Activated CD8-positive, alpha-beta memory T cell treated with anti-CD3 and anti-CD28 coated beads, Interleukin-2, amount 50 U/mL, for 4 hours (primary cell): Measurements from ENCODE around the gene PEX10.
A peak's percentile ranks its signal among the peaks of the same experiment; 100 is the strongest.
"Not testable (repeated sequence)": the region's sequence is repeated elsewhere in the genome, so short reads cannot be mapped to it uniquely, and the experiment has no call there.

Experiments
- DNase-seq: peaks from one replicate; pipeline ENCODE4 v3.0.0-alpha.2; 2020

The PEX10 gene

DNA sequence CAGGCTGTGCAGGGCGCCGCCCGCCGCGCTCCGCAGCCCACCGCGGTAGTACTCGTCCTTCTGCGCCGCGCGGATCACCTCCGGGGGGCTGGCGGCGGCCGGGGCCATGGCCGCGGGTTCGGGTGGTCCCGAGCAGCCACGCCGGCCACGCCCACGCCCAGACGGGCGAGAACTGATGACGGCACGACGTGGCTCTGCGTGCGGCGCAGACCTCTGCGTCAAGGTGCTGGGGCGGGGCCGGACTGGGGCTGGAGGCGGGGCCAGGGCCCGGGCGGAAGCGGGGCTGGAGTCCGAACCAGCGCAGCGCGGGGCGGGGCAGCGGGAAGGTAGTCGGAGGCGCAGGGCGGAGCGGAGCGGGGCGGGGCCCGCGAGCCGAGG lies at the start of gene PEX10:
PEX10 (minus strand) TSS at position 170 of the 378 bp plus-strand sequence; CDS start at position 108, 62 bp downstream.
- peak; percentile 99 for DNase-seq

DNA sequence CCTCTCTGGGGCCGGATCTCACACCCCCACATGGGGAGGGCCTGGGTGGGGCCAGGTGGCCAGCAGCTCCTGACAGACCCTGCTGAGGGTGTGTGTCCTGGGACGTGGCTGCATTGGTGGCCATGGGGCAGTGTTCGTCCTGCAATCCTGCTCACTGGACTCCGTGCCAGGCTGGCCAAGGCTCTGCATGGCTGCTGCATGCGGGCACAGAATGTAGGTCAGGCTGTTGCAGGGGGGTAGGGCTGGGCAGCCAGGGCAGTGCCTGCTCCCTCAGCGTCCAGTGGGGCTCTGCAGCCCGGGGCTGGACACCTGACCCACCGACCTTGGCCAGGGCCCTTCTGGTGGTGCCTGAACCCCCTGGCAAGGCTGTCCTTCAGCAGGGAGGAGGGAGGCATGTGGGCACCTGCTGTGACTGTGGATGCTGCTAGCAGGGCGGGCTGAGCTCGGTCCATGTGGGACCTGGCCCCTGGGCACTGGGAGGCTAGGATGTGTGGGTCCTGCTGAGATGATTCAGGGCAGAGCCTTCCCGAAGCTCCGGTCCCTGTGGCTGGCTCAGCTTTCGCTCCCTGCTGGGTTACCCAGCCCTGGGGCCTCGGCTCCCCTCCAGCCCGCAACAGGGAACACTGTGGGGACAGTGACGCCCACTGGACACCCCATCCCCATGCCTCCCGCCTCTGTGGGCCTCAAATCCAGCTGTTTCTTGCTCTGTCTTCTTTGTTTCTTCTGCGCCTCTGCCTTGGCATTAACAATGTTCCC lies 48.8 kb upstream of the PEX10 start:
- DNase-seq = no peak

DNA sequence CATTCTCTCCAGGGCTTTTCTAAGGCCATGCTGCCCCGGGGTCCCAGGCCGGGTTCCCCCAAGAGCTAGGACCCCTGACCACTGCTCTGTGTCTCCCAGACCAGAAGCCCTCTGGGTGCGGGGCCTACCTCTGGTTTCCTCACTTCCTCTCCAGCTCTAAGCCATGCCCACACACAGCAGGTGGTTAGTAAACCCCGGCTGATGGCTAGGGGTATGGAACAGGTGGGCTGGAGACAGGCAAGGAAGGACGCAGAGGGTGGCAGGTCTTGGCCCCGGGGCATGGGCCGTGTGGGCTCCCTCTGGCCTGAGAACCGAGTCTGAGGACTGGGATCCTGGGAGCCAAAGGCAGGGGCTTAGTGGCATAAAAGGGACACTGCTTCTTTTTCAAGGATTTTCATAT lies 47.8 kb upstream of the PEX10 start:
- no peak for DNase-seq

DNA sequence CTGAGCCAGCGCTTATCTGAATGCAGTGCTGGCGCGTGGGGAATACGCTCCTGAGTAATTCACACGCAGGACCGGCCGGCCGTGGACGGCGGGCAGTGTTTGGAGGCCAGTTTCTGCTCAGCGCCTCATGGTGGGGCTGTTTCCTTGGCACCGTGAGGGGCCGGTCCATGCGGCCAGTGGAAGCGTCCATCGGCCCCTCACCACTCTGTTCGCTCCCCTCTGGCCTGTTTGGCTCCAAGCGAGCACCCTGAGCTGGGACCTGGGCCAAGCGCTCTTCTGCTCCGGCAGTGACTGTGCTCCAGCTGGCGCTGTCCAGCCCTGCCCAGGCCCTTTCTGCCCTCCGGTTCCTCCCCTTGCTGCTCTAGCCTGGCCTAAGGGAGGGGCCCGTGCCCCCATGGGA lies 47.4 kb upstream of the PEX10 start:
- DNase-seq = no peak

DNA sequence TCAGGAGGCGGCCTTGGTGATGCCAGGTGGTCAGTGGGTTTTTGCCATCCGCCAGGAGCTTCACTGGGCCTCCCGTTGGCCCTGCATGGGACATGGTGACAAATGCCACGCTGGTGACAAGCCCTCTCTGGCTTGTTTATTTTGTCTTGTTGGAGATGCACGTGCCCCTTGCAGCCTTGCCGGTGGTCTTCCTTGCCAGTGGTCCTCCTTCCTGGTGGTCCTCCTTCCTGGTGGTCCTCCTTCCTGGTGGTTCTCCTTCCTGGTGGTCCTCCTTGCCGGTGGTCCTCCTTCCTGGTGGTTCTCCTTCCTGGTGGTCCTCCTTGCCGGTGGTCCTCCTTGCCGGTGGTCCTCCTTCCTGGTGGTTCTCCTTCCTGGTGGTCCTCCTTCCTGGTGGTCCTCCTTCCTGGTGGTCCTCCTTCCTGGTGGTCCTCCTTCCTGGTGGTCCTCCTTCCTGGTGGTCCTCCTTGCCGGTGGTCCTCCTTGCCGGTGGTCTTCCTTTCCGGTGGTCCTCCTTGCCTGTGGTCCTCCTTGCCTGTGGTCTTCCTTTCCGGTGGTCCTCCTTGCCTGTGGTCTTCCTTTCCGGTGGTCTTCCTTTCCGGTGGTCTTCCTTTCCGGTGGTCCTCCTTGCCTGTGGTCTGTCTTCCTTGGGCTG lies 46.9 kb upstream of the PEX10 start:
- not testable (repeated sequence) for DNase-seq

DNA sequence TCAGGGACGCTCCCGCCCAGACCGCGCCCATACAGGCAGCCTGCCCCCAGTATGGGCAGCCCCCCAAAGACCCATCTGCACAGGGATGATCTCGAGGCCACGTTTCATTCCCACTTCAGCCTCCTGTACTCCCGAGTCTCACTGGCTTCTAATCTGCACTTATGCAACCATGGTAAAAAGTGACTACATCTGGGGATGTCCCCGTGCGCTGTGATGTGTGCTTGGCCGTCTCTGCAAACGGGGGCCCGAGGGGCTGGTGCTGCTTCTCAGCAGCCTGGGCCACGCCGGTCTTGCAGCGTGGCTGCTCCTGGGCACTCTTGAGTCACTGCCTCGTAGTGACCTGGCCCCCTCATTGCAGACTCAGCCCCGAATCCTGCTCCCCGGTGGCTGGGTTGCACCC lies 46.3 kb upstream of the PEX10 start:
- no peak for DNase-seq

DNA sequence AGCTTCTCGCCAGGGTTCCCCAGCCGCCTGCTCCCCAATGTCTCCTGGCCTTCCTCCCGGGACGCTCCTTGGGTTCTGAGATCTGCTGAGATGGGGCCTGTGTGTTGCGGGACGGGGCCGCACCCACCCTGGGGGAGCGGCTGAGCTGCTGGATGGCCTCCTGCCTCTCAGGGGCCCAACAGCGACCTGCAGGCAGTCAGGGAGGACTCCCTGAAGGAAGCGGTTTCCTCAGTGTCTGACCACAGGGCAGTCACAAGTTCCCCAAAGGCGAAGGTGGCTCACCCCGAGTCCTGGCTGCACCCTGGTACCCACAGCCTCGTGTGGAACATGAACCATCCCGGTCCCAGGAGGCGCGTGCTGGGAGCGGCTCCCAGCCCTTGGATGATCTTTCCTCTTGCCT lies 45.1 kb upstream of the PEX10 start:
- DNase-seq = no peak

DNA sequence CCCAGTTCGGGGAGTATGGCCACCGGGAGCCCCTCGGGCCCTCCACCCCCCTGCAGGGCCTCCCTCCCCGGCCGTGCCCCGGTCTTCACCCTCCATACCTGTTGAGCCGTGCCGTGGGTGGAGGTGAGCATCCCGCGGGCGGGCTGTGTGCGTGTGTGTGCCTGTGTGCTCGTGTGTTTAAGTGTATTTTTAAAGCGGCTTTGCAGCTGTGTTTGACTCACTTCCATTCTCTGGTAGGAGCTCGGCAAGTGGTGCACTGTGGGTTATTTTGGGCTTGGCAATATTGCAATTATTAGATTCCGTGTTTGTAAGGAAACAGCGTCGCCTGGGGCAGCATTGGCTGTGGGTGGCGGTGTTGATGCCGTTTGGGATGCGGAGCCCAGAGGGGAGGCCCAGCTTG lies 43.4 kb upstream of the PEX10 start:
- DNase-seq = no peak

DNA sequence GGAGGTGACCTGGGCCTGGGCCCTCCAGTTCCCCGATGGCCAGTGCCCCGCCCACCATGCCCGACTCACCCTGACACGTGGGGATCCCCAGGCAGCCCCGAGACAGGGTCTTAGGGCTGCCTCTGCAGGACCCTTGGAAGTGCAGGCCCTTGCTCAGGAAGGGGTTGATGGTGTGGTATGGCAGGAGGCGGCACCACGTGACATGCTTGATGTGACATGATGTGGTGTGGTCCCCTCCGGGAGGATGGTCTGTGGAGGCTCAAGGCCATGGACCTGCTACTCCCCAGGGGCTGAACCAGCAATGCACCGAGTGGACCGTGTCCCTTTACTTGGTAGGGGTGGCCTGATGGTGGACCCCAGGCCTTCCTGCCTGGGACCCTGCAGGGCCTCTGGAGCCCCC lies 41.9 kb upstream of the PEX10 start:
- DNase-seq = no peak

DNA sequence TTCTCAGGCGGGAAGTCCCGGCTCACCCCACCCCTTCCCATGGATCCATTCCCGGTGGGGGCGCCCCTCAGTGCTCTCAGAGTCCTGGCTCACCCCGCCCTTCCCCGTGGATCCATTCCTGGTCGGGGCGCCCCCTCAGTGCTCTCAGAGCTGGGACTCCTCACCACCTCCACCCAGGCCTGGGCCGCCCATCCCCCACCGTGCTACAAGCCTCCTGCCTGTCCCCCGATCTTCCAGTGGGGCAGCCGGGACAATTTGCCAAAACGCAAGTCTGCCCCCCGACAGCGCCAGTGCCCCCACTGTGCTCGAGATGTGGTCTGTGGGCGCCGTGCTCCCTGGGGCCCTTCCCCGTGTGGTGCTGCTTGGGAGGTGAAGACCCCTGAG lies 40.6 kb upstream of the PEX10 start:
- no peak for DNase-seq

DNA sequence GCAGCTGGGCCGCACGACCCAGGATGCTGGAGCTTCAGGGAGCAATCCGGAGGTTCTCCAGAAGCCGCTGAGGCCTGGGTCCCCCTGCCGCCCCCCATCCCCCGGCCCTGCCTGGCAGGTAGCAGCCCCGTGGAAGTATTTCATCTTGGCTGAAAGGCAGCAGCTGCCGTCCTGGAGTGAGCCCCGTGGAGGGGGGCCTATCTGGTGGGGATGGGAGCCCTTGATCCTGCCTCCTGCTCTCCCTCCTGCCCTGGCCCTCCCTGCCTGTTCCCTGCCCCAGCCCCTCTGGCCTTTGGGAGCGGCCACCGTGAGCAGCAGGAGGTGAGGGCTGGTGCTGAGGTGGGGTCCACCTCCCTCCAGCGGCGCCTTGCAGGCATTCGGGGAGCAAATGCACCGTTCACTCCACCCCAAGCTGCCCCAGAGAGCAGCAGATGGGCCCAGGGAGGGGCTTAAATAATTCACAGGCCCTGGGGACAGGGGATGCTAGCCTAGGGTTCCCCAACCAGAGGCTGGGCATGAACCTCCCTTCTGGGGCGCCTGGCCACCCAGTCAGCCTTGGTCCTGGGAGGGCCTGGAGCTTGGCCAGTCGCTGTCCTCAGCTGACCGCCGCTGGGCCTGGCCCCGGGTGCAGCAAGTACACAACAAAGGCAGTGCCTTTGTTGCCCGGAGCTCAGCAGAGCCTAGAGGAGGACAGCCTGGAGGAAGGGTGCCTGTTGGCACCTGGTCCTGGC lies 40.0 kb upstream of the PEX10 start:
- no peak for DNase-seq

DNA sequence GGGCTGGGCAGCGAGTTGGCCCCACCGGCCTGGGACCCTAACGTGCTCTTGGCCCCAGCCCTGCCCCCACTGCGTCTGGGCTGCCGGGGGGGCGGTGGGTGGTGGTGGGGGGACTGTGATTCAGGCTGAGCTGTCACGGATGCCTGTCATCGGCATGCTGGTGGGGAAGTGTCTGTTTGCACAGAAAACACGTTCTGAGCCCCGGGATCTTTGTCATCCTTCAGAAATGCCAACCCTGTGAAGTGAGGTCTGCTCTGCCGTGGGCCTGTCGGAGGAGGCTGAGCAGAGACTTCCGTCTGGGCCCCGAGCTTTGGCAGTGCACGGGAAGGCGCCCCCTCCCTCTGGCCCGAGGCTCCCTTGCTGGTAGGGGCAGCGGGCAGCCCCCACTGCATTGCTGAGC lies 39.4 kb upstream of the PEX10 start:
- DNase-seq = no peak

DNA sequence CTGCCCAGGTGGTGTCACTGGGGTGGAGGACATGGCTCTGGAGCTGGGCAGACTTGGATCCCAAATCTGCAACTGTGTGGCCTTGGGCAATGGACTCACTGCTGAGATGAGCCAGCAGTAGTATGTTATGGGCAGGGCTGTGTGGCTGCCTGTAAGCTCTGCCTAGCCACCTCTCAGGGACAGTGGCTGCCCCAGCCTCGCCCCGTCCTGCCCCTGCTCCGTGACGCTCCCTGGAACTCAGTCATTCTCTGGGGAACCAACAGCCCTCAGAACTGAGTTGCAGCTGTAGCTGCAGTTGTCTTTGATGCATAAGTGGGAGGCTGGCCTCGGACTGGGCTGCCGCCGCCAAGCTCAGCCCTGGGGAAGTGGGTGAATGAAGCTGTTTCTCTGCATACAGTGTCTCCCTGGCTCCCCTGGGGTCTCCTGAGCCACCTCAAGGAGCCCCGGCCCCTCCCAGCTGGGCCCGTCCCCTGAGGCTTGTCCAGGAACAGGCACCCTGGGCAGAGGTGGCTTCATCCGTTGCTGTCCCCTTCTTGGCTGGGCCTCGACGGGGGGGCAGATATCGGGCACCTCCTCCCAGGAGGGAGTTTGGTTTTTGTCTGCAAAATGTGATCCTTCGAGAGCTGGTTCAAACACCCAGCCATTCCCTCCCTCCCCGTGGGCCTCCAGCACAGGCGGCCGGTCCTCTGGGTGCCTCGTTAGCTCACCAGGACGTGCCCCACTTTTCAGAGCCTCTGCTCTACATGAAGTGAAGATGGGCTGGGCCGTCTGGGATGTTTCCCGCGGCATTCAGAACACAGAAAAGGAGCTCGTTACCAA lies 37.5 kb upstream of the PEX10 start:
- no peak for DNase-seq

DNA sequence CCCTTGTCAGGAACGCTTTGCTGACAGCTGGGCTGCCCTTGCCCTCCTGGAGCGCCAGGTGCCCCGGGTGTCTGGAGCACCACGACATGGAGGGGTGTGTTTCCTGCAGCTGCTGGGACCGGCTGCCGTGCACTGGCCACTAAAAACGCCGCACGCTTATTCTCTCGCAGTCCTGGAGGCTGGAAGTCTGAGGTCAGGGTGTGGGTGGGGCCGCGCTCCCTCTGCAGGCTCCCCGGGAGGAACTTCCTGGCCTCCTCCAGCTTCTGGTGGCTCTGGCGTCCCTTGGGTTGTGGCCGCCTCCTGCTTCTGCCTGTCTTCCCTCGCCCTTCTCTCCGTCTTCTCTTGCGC lies 35.7 kb upstream of the PEX10 start:
- DNase-seq = no peak

DNA sequence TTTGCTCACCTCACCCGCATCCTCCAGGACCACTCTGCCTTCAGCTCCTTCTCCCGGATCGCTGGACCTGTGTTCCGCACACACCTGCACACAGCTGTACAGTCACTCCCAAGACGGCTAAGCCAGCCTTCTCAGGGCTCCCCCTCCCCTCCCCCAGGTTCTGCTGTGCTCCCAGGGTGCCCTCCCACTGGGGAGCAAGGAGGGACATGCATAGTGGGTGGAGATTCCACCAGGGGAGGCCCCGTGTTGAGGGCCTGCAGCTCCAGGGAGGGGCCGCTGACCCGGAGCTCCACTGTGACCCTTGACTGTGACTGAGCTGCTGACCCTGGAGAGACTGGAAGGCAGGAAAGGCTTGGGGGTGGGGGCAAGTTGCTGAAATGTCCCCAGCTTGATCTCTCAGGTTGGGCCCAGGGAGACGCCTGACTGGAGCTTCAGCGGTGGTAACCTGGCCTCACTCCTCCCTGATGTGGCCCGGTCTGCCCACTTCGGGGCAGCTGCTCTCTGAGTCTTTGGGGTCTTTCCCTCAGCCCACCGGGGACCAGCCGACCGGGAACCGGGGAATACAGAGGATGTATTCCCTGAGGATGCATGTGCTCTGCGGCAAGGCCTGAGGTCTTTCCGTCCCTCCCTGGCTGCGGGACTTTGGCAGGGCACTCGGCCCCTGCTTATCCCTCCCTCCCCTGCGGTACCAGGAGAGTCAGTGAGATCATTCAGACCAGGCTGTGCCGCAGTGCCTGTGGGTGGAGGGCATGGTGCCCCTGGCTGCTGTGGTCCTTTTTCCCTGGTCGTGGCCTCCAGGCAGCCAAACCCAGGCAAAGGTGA lies 35.1 kb upstream of the PEX10 start:
- DNase-seq = no peak

DNA sequence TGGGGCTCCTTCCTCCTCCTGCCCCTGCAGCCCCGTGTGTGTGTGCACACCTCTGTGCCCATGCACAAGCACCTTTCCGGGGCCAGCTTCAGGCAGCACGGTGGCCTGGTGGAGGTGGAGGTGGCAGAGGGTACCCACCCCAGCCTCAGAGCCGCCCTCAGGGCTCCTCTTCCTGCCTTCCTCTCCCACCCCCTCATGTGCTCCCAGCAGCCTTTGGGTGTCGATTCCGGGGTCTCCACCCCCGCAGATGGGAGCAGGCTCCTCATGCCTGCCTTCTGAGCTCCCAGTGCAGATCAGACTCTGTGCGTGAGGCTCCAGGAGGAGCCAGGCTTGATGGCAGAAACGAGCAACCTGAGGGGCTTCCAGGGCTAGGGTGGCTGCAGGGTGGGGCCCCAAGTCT lies 34.5 kb upstream of the PEX10 start:
- no peak for DNase-seq

DNA sequence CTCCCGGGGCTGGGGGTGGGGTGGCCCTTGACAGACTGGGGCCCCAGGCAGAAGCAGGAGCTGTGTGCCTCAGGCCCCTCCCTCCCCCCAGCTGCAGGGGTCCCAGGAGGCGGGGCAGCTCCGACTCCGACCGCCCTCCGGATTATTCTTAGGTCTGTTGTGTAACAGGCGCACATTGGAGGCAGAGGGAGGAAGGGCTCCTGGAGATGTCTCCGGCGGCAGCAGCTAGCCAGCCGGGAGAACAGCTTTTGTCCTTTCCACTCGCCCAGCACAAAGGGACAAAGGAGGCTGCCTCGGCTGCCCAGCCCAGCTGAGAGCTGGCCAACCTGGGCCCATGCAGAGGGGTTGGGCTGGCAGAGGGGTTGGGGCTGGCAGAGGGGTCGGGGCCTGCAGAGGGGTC lies 34.0 kb upstream of the PEX10 start:
- no peak for DNase-seq

DNA sequence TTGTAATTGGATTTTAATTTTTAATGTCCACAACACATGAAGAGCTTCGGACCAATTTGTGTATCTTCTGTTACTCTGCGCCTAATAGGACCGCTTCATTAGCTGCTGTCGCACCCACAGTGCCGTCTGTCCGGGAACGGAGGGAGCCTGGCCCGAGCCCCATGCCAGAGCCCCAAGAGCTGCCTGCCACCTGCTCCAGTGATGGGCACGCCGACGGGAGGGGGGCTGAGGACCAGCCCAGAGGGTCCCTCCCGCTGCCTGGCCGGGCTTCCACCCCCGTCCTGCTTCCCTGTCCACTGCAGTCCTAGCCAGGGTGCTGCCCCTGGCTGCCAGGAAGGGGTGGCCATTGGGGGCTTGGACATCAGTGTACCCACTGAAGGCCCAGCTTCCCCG lies 33.5 kb upstream of the PEX10 start:
- DNase-seq = no peak

DNA sequence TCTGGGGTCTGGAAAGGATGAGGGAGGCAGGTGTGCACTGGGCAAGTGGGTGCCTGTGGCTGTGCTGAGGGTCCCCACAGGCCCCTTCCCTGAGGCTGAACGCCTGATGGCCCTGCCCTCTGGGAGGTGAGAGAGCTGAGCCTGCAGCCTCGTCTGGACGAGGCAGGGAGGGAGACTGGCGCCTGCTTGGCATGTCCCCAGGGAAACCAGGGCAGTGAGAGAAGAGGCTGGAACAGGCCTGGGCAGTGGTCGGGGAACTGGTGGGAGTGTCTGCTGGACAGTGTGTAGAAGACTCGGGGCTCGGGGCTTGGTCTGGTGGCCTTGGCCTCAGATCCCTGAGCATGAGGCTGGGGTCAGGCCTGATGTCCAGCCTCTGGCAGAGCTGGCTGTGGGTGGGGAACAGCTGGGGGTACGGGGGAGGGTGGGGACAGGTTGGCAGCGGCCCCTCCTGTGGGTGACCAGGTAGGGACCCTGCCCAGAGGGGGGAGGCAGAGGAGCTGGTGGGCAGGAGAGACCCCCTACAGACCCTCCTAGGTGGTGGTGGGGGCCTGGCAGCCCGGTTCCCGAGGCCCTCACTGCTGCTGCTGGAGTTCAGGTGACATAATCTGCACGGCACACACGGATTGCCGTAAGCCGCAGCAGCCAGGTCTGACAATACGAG lies 32.9 kb upstream of the PEX10 start:
- no peak for DNase-seq

DNA sequence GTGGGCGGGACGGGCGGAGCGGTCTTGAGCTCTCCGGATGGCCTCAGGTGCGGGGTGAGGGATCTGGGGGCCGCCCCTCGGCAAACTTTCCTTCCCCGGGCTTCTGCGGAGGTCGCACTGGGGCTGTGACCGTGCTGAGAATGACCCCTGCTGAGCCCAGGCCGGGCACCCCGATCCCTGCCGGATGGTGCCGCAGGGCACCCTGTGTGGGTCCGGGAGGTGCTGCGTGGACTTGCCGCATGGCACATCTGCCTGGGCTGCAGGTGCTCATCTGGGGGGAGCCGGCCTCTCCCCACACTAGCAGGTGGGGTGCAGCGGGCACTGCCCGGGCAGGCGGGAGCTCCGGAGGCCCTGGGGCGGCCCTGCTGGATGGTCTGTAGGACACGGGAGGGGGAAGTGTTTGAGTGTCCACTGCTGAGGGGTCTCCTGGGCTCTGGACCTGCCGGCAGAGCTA lies 31.8 kb upstream of the PEX10 start:
- no peak for DNase-seq

DNA sequence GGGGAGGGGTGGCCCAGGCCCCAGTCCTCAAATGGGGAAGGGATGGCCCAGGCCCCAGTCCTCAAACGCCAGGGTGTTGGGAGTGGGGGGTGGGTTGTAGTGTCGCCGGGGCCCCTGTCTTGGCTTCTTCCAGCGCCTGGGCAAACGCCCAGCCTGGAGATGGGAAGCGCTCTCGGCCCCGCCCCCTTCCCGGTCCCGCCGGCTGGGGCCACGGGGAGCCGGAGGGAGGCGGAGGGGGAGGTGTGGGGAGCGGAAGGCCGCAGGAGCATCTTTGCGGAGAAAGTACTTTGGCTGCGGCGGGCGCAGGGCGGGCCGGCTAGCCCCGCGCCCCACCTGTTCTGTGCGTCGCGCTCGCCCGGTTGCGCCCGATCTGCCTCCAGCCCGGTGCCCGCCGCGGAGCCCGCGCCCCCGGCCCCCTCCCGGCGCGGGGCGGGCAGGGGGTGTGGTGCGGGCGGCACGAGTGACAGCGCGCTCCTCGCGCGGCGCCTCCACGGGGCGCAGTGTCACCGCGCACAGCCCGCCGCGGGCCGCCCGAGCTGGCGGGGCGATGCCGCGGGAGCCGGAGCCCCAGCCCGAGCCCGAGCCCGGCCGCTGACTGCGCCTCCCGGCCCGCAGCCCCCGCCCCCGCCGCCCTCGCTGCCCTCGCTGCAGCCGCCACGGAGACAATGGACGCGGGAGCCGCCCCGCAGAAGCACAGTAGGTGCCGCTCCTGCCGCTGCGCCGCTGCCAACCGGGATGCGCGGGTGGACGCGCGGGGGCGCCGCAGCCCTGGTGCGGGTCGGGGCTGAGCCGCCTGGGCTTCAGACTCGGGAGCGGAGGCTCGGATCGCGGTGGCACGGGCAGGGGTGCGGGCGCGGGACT lies 31.1 kb upstream of the PEX10 start:
- DNase-seq = no peak
